Caki2 (cell line): ENCODE results near the gene LTBP1. TPM values are rescaled to one million over a fixed set of nuclear protein-coding genes. Genes with fewer than 3 reads are reported as not detected.

ENCODE experiments used
- DNase-seq: peaks from one replicate; pipeline ENCODE4 v3.0.0-alpha.2; 2015; ENCODE audit warnings: low read depth
- in situ Hi-C: cut with HindIII; loops from 2 replicates; pipeline ENCODE4 v1.10.0; 2016; ENCODE audit warnings: low sequenced_read_pairs, low pct_unique_long_range_greater_than_20kb, mixed read lengths
- total RNA-seq: library from RNA; depleted of rRNA; stranded (reverse); fragments of >200 nt; shearing (Covaris generic); gene quantifications from 2 replicates; pipeline ENCODE4 v1.2.3, GENCODE V29; 2014; ENCODE audit warnings: low replicate concordance

LTBP1 gene
- total RNA-seq, 1 experiment from 2014 or later = 3.6 TPM

- in situ Hi-C loops = no loop called here
- DNase-seq = no peak
These were observed 361.0 kb downstream of the LTBP1 start for GRCh38 chr2:33307659-33308270.

GRCh38 chr2:33312355-33312754 lies 365.6 kb downstream of the LTBP1 start:
- in situ Hi-C loops = no loop called here
- DNase-seq = no peak

GRCh38 chr2:33313039-33313438 lies 366.3 kb downstream of the LTBP1 start:
- DNase-seq = no peak
- in situ Hi-C loops = no loop called here

- in situ Hi-C loops = no loop called here
- no peak for DNase-seq
These were observed 367.8 kb downstream of the LTBP1 start for GRCh38 chr2:33314541-33314940.

GRCh38 chr2:33316328-33316727 lies 369.6 kb downstream of the LTBP1 start:
- no peak for DNase-seq
- in situ Hi-C loops = no loop called here

GRCh38 chr2:33317369-33318007 lies 370.7 kb downstream of the LTBP1 start:
- DNase-seq = no peak
- in situ Hi-C loops = no loop called here

- no peak for DNase-seq
- in situ Hi-C loops = no loop called here
These were observed 371.7 kb downstream of the LTBP1 start for GRCh38 chr2:33318456-33318855.

GRCh38 chr2:33320573-33320972 lies 373.8 kb downstream of the LTBP1 start:
- in situ Hi-C loops = no loop called here
- no peak for DNase-seq

GRCh38 chr2:33321236-33321771 lies 374.6 kb downstream of the LTBP1 start:
- no peak for DNase-seq
- in situ Hi-C loops = no loop called here

GRCh38 chr2:33321876-33322483 lies 375.2 kb downstream of the LTBP1 start:
- no peak for DNase-seq
- in situ Hi-C loops = no loop called here

GRCh38 chr2:33322612-33323011 lies 375.9 kb downstream of the LTBP1 start:
- in situ Hi-C loops = no loop called here
- DNase-seq = no peak

- in situ Hi-C loops = no loop called here
- no peak for DNase-seq
These were observed 377.2 kb downstream of the LTBP1 start for GRCh38 chr2:33323957-33324356.

- DNase-seq = no peak
- in situ Hi-C loops = no loop called here
These were observed 379.3 kb downstream of the LTBP1 start for GRCh38 chr2:33326100-33326499.

- in situ Hi-C loops = no loop called here
These were observed 386.7 kb downstream of the LTBP1 start for GRCh38 chr2:33333433-33333832.

GRCh38 chr2:33334083-33334482 lies 387.3 kb downstream of the LTBP1 start:
- in situ Hi-C loops = no loop called here
- DNase-seq = no peak

More at GRCh38 chr2:33333433-33333832, 386.7 kb downstream of the LTBP1 start:
- no peak for DNase-seq

- no peak for DNase-seq
- in situ Hi-C loops = no loop called here
These were observed 388.8 kb downstream of the LTBP1 start for GRCh38 chr2:33335516-33335915.

GRCh38 chr2:33336036-33336625 lies 389.4 kb downstream of the LTBP1 start:
- no peak for DNase-seq
- in situ Hi-C loops = no loop called here

- in situ Hi-C loops = no loop called here
- DNase-seq = no peak
These were observed 390.7 kb downstream of the LTBP1 start for GRCh38 chr2:33337385-33337960.

- DNase-seq = no peak
- in situ Hi-C loops = no loop called here
These were observed 391.2 kb downstream of the LTBP1 start for GRCh38 chr2:33337981-33338380.
